Thyroid gland (tissue), 4 donors: ENCODE measurements around the gene SPOP. TPM values are rescaled to one million over a fixed set of nuclear protein-coding genes. Genes with fewer than 3 reads are reported as not detected.
"Not testable (repeated sequence)": the region's sequence is repeated elsewhere in the genome, so short reads cannot be mapped to it uniquely, and the experiment has no call there.

Source experiments
- DNase-seq, 2 donors: peaks; one replicate each; pipeline ENCODE4 v3.0.0-alpha.2; 2019
- H3K27ac ChIP-seq, 3 donors: fragments of 200-600 bp; sonication (generic); 1 replicate in 2 of 3; 2 replicates in 1 of 3; pipeline ENCODE4 v1.5.1; 2016 to 2019; ENCODE audit warnings: mild to moderate bottlenecking in 1 of 3, moderate library complexity in 1 of 3
- H3K27me3 ChIP-seq: fragments of 200-600 bp; sonication (generic); one replicate; pipeline ENCODE4 v1.5.1; 2019
- H3K36me3 ChIP-seq, 2 donors: fragments of 200-600 bp; sonication (generic); one replicate each; pipeline ENCODE4 v1.5.1; 2016 to 2019
- H3K4me1 ChIP-seq, 2 donors: fragments of 200-600 bp; sonication (generic); one replicate each; pipeline ENCODE4 v1.5.1; 2017 to 2019
- H3K4me3 ChIP-seq, 3 donors: fragments of 200-600 bp; sonication (generic); replicated peaks in 1 of 3; 1 replicate in 2 of 3; 2 replicates in 1 of 3; pipeline ENCODE4 v1.5.1; 2016; ENCODE audit warnings: mild to moderate bottlenecking in 1 of 3
- H3K9me3 ChIP-seq: fragments of 200-600 bp; sonication (generic); one replicate; pipeline ENCODE4 v1.5.1; 2017
- CTCF ChIP-seq, 6 experiments: fragments of 200-600 bp in 3 of 6; fragments of 450-650 bp in 3 of 6; sonication (generic) in 3 of 6; IDR thresholded peaks; one replicate each; pipeline ENCODE4 v1.5.1; 2016 to 2019; ENCODE audit warnings: antibody characterized with exemption in 6 of 6, mild to moderate bottlenecking in 2 of 6, inconsistent platforms in 1 of 6, moderate library complexity in 1 of 6
- POLR2A ChIP-seq, 2 donors: fragments of 450-650 bp; IDR thresholded peaks; one replicate each; pipeline ENCODE4 v1.6.1; 2017; ENCODE audit warnings: antibody characterized with exemption in 2 of 2, mild to moderate bottlenecking in 2 of 2, moderate library complexity in 1 of 2
- WGBS, 2 donors: methylation state at CpG; one replicate each; pipeline ENCODE4 v1.1.5; 2017; 5-methylcytosine and 5-hydroxymethylcytosine counted together
- intact Hi-C: fragments of 100-400 bp; cut with DNase I; formaldehyde crosslinking; loops from one replicate; pipeline ENCODE4 v1.15.1; 2023
- total RNA-seq, 4 donors: library from RNA; depleted of rRNA; stranded (reverse); fragments of >200 nt; gene quantifications; one replicate each; pipeline ENCODE4 v1.2.3, GENCODE V29; 2016

Gene SPOP
- total RNA-seq, 4 donors from 2014 or later, result 78.5 to 86.4 (median 81.6) TPM

DNA sequence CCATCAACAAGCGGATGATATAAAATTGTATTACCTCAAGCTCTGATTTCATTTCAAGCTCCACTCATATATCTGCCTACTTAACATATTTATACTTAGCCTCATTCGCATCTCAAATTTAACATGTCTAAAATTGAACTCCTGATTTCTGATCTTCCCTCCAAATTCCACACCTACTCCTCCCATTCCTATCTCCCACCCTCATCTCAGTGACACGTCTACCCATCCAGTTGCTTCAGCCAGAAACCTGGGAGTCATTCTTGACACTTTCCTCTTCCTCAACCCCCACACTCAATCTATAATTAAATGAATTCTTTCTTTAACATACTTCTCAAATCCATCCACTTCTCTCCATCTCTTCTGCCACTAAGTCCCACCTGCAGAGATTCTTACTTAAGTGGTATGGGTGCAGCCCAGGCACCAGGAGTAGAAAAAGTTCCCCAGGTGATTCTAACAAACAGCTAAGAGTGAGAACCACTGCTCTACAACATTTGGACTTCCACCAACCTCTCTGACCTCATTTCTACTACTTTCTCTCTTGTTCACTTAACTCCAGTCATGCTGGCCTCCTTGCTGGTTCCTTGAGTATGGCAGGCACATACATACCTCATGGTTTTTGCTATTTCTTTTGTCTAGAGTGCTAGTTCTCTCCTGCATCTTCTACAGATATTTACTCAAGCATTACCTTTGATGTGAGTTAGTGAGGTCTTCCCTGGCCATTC, 18.1 kb downstream of the SPOP start:
- H3K4me3 ChIP-seq, result no peak overlapping the region
- H3K36me3 ChIP-seq, result no peaks in the 10 kb centered on the region
- 93% methylated on average over 3 of the region's 3 CpGs for WGBS, 2 donors
- peaks cover 20 to 30% of the 10 kb centered on the region in 2 donors for H3K4me1 ChIP-seq
- no peak for DNase-seq
- TF ChIP-seq POLR2A (IDR thresholded peaks at IDR 0.05) (no peak), CTCF (IDR thresholded peaks at IDR 0.05) (no peak)
- intact Hi-C loops, result no loop called here
- no peaks in the 10 kb centered on the region for H3K27me3 ChIP-seq
- H3K27ac ChIP-seq, result no peak overlapping the region
- H3K9me3 ChIP-seq, result no peaks in the 10 kb centered on the region

GRCh38 chr17:49656247-49656646, 21.6 kb downstream of the SPOP start:
- Histone ChIP-seq H3K36me3 (no peaks in the 10 kb centered on the region), H3K27ac (no peak overlapping the region), H3K9me3 (no peaks in the 10 kb centered on the region), H3K27me3 (no peaks in the 10 kb centered on the region), H3K4me3 (no peak overlapping the region), H3K4me1 (peaks cover 15 to 25% of the 10 kb centered on the region in 2 donors)
- DNase-seq, result no peak
- WGBS, 2 donors, result 92 to 95% methylated on average over 1 of the region's 1 CpG
- intact Hi-C loops, result no loop called here
- TF ChIP-seq CTCF (IDR thresholded peaks at IDR 0.05) (no peak), POLR2A (IDR thresholded peaks at IDR 0.05) (no peak)

- no peak for DNase-seq
- no peak overlapping the region for H3K4me3 ChIP-seq
- intact Hi-C loops, result no loop called here
- no peaks in the 10 kb centered on the region for H3K36me3 ChIP-seq
- no peaks in the 10 kb centered on the region for H3K9me3 ChIP-seq
- WGBS, 2 donors, result 93 to 95% methylated on average over 8 of the region's 8 CpGs
- peak overlapping the region; percentile 22 to 87 (median 33) for H3K27ac ChIP-seq
- no peak for TF ChIP-seq CTCF (IDR thresholded peaks at IDR 0.05)
- TF ChIP-seq POLR2A (IDR thresholded peaks at IDR 0.05), result no peak
- no peaks in the 10 kb centered on the region for H3K27me3 ChIP-seq
- peaks cover 42 to 55% of the 10 kb centered on the region in 2 donors for H3K4me1 ChIP-seq
Measured at GRCh38 chr17:49647256-49647585, 30.7 kb downstream of the SPOP start.

GRCh38 chr17:49646391-49647255, 31.3 kb downstream of the SPOP start:
- 76 to 83% methylated on average over 10 of the region's 10 CpGs for WGBS, 2 donors
- Histone ChIP-seq H3K9me3 (no peaks in the 10 kb centered on the region), H3K4me3 (no peak overlapping the region), H3K27ac (peak overlapping the region; percentile 43 to 87 (median 50)), H3K27me3 (no peaks in the 10 kb centered on the region), H3K4me1 (peaks cover 46 to 60% of the 10 kb centered on the region in 2 donors), H3K36me3 (no peaks in the 10 kb centered on the region)
- TF ChIP-seq POLR2A (IDR thresholded peaks at IDR 0.05) (no peak), CTCF (IDR thresholded peaks at IDR 0.05) (no peak)
- intact Hi-C loops, result no loop called here
- DNase-seq, result peak; percentile 64 to 70

GRCh38 chr17:49646056-49646390, 31.9 kb downstream of the SPOP start:
- Histone ChIP-seq H3K4me1 (peaks cover 46 to 65% of the 10 kb centered on the region in 2 donors), H3K27ac (peak overlapping the region; percentile 43 to 87 (median 50))
- DNase-seq, H3K27me3 ChIP-seq, H3K9me3 ChIP-seq, H3K36me3 ChIP-seq, intact Hi-C loops, H3K4me3 ChIP-seq: not testable (repeated sequence)
- WGBS, 2 donors, result 95 to 96% methylated on average over 1 of the region's 1 CpG
